Caco-2 (cell line): Measurements from ENCODE around the gene EIF4G2. TPM values are rescaled to one million over a fixed set of nuclear protein-coding genes. Genes with fewer than 3 reads are reported as not detected.
A peak's percentile ranks its signal among the peaks of the same experiment; 100 is the strongest.

Experiments
- BruUV-seq: library from RNA; stranded (reverse); fragments of 400-500 nt; replicated peaks from 2 replicates; lab custom pipeline; 2021; lab: Mats Ljungman, UMichigan
- CTCF ChIA-PET: fragments of 300-600 bp; sonication (Branson Sonifier 250); formaldehyde crosslinking; loops from one replicate; lab custom pipeline; 2022; ENCODE audit warnings: antibody characterized with exemption; lab: Charles Lee
- POLR2A ChIA-PET: fragments of 300-600 bp; sonication (Branson Sonifier 250); formaldehyde crosslinking; loops from one replicate; lab custom pipeline; 2022; ENCODE audit warnings: antibody characterized with exemption; lab: Charles Lee
- DNase-seq, 2 experiments: peaks; one replicate each; pipeline versions ENCODE4 v3.0.0 to v3.0.0-alpha.2; 2020 to 2022
- H3K27me3 ChIP-seq: replicated peaks from 2 replicates; pipeline ENCODE4 v1.6.0; 2011; ENCODE audit warnings: low read length; ENCODE audit not compliant: control insufficient read depth, insufficient read depth
- H3K36me3 ChIP-seq: 2 replicates; pipeline ENCODE4 v1.5.1; 2011; ENCODE audit warnings: low read length; ENCODE audit not compliant: control insufficient read depth, insufficient read depth
- H3K4me1 ChIP-seq: fragments of 250-450 bp; sonication (Bioruptor Pico); 2 replicates; pipeline ENCODE4 v1.5.1; 2020; ENCODE audit warnings: mild to moderate bottlenecking
- H3K4me3 ChIP-seq: 2 replicates; pipeline ENCODE4 v1.5.1; 2011; ENCODE audit warnings: low read depth, mild to moderate bottlenecking, control low read depth, low read length
- H3K9me3 ChIP-seq: fragments of 250-450 bp; sonication (Bioruptor Pico); 2 replicates; pipeline ENCODE4 v1.5.1; 2020; ENCODE audit warnings: mild to moderate bottlenecking, moderate library complexity
- H3K27ac Mint-ChIP-seq: one replicate; pipeline ENCODE4 v1.8.0; 2022; ENCODE audit warnings: mixed read lengths; ENCODE audit not compliant: unreplicated experiment
- H3K27me3 Mint-ChIP-seq: one replicate; pipeline ENCODE4 v1.8.0; 2022; ENCODE audit warnings: mixed read lengths; ENCODE audit not compliant: insufficient read depth, unreplicated experiment
- H3K36me3 Mint-ChIP-seq: one replicate; pipeline ENCODE4 v1.8.0; 2022; ENCODE audit warnings: mild to moderate bottlenecking, mixed read lengths; ENCODE audit not compliant: insufficient read depth, unreplicated experiment
- H3K4me1 Mint-ChIP-seq: one replicate; pipeline ENCODE4 v1.8.0; 2022; ENCODE audit warnings: low read depth, mixed read lengths; ENCODE audit not compliant: unreplicated experiment
- H3K4me3 Mint-ChIP-seq: one replicate; pipeline ENCODE4 v1.8.0; 2022; ENCODE audit warnings: mild to moderate bottlenecking, moderate library complexity, mixed read lengths; ENCODE audit not compliant: unreplicated experiment
- H3K9me3 Mint-ChIP-seq: one replicate; pipeline ENCODE4 v1.8.0; 2022; ENCODE audit warnings: mixed read lengths; ENCODE audit not compliant: unreplicated experiment
- CTCF ChIP-seq, 2 experiments: fragments of 200-600 bp in 1 of 2; IDR thresholded peaks; 1 replicate in 1 of 2; 2 replicates in 1 of 2; pipeline versions ENCODE4 v1.5.1 to v1.8.0; 2011 to 2022; ENCODE audit warnings: antibody characterized with exemption in 1 of 2, control low read depth in 1 of 2, inconsistent platforms in 1 of 2, low read depth in 1 of 2, low read length in 1 of 2, mild to moderate bottlenecking in 1 of 2, moderate library complexity in 1 of 2; ENCODE audit not compliant: insufficient read depth in 1 of 2, severe bottlenecking in 1 of 2, unreplicated experiment in 1 of 2
- intact Hi-C: fragments of 100-400 bp; cut with micrococcal nuclease; formaldehyde crosslinking; loops from one replicate; pipeline ENCODE4 v1.10.0; 2022; ENCODE audit not compliant: unreplicated experiment
- total RNA-seq: library from RNA; stranded (reverse); gene quantifications from 2 replicates; pipeline ENCODE4 v1.2.3, GENCODE V29; 2022

The EIF4G2 gene
- total RNA-seq, 1 experiment from 2014 or later: 1,287 TPM

- peaks cover 11% of the 10 kb centered on the region for H3K4me1 Mint-ChIP-seq
- Histone ChIP-seq H3K27me3 (no peaks in the 10 kb centered on the region), H3K4me1 (peaks cover 11% of the 10 kb centered on the region), H3K9me3 (no peaks in the 10 kb centered on the region), H3K36me3 (peaks cover 6% of the 10 kb centered on the region), H3K4me3 (peak overlapping the region; percentile 81)
- H3K4me3 Mint-ChIP-seq: peak overlapping the region; percentile 98
- no peak for DNase-seq
- no TSS peak for BruUV-seq
- ChIA-PET CTCF (interaction anchor here (0.6 to 3.6 kb wide), 10 partner anchors 16 to 126 kb away, joined by 3 to 28 read pairs (median 10); partner anchors contain the start of gene ZBED5), POLR2A (interaction anchor here (0.6 to 3.5 kb wide), 27 partner anchors 10 to 353 kb away, joined by 3 to 174 read pairs (median 11); partner anchors contain the start of genes AMPD3, CTR9 and ZBED5)
- peaks cover 64% of the 10 kb centered on the region for H3K36me3 Mint-ChIP-seq
- H3K9me3 Mint-ChIP-seq: no peaks in the 10 kb centered on the region
- H3K27ac Mint-ChIP-seq: peak overlapping the region; percentile 97
- TF ChIP-seq CTCF (IDR thresholded peaks at IDR 0.05; ENCODE audit: insufficient read depth in 1 of 2, low read depth in 1 of 2, low read length in 1 of 2, severe bottlenecking in 1 of 2, unreplicated experiment in 1 of 2): no peak
- intact Hi-C loops: loop anchor here (2.0 to 5.0 kb wide), 3 partner anchors 56 to 123 kb away; partner anchors contain the start of gene CTR9
- no peaks in the 10 kb centered on the region for H3K27me3 Mint-ChIP-seq
Observed at GRCh38 chr11:10808235-10808552, 532 bp downstream of the EIF4G2 start.

GRCh38 chr11:10807493-10808234 lies 1.1 kb downstream of the EIF4G2 start:
- Histone ChIP-seq H3K27me3 (no peaks in the 10 kb centered on the region), H3K9me3 (no peaks in the 10 kb centered on the region), H3K4me1 (peaks cover 11% of the 10 kb centered on the region), H3K36me3 (peaks cover 6% of the 10 kb centered on the region), H3K4me3 (peak overlapping the region; percentile 81)
- peaks cover 70% of the 10 kb centered on the region for H3K36me3 Mint-ChIP-seq
- H3K4me1 Mint-ChIP-seq: peaks cover 6% of the 10 kb centered on the region
- ChIA-PET POLR2A (interaction anchor here (0.8 to 3.5 kb wide), 6 partner anchors 12 to 124 kb away, joined by 3 to 174 read pairs (median 30); partner anchors contain the start of gene ZBED5), CTCF (interaction anchor here (1.6 to 3.6 kb wide), 2 partner anchors 100 to 126 kb away, joined by 3 to 25 read pairs; no protein-coding TSS in a partner anchor)
- intact Hi-C loops: loop anchor here (2.0 to 5.0 kb wide), 3 partner anchors 55 to 123 kb away; partner anchors contain the start of gene CTR9
- TF ChIP-seq CTCF (IDR thresholded peaks at IDR 0.05; ENCODE audit: insufficient read depth in 1 of 2, low read depth in 1 of 2, low read length in 1 of 2, severe bottlenecking in 1 of 2, unreplicated experiment in 1 of 2): no peak
- no TSS peak for BruUV-seq
- H3K4me3 Mint-ChIP-seq: peak overlapping the region; percentile 98
- H3K27me3 Mint-ChIP-seq: no peaks in the 10 kb centered on the region
- H3K9me3 Mint-ChIP-seq: no peaks in the 10 kb centered on the region
- peak; percentile 53 to 61 for DNase-seq
- peak overlapping the region; percentile 97 for H3K27ac Mint-ChIP-seq

- no TSS peak for BruUV-seq
- H3K27me3 Mint-ChIP-seq: no peaks in the 10 kb centered on the region
- peak overlapping the region; percentile 97 for H3K27ac Mint-ChIP-seq
- Histone ChIP-seq H3K4me3 (no peak overlapping the region), H3K36me3 (peaks cover 6% of the 10 kb centered on the region), H3K4me1 (peaks cover 11% of the 10 kb centered on the region), H3K27me3 (no peaks in the 10 kb centered on the region), H3K9me3 (no peaks in the 10 kb centered on the region)
- H3K36me3 Mint-ChIP-seq: peaks cover 84% of the 10 kb centered on the region
- H3K9me3 Mint-ChIP-seq: no peaks in the 10 kb centered on the region
- H3K4me3 Mint-ChIP-seq: peak overlapping the region; percentile 98
- intact Hi-C loops: loop anchor here (5.0 kb wide), 1 partner anchor 54 kb away; the partner anchor contains the start of gene CTR9
- TF ChIP-seq CTCF (IDR thresholded peaks at IDR 0.05; ENCODE audit: insufficient read depth in 1 of 2, low read depth in 1 of 2, low read length in 1 of 2, severe bottlenecking in 1 of 2, unreplicated experiment in 1 of 2): no peak
- CTCF ChIA-PET: interaction anchor here (0.5 kb wide), 1 partner anchor 72 kb away, joined by 3 read pairs; no protein-coding TSS in a partner anchor
- POLR2A ChIA-PET: no interaction called here
- no peak for DNase-seq
- no peaks in the 10 kb centered on the region for H3K4me1 Mint-ChIP-seq
Observed at GRCh38 chr11:10806206-10806605, 2.5 kb downstream of the EIF4G2 start.
